T-cell (primary cell): ENCODE measurements around the gene SPANXC. TPM values are rescaled to one million over a fixed set of nuclear protein-coding genes. Genes with fewer than 3 reads are reported as not detected.
"Not testable (repeated sequence)": the region's sequence is repeated elsewhere in the genome, so short reads cannot be mapped to it uniquely, and the experiment has no call there.

ENCODE experiments used
- ATAC-seq, 4 experiments: fragments of 200-7000 bp in 3 of 4; fragments of 150-1000 bp in 1 of 4; cut with Tn5 transposase; replicated peaks in 1 of 4; 1 replicate in 3 of 4; 2 replicates in 1 of 4; pipeline ENCODE4 v1.10.0; 2021; ENCODE audit warnings: moderate library complexity in 3 of 4, mild to moderate bottlenecking in 2 of 4, moderate number of reproducible peaks in 1 of 4
- CTCF ChIA-PET, 2 donors: fragments of 300-600 bp; sonication (Branson Sonifier 250); formaldehyde crosslinking; loops; one replicate each; lab custom pipeline; 2022; ENCODE audit warnings: antibody characterized with exemption in 2 of 2; lab: Charles Lee
- POLR2A ChIA-PET, 2 donors: fragments of 300-600 bp; sonication (Branson Sonifier 250); formaldehyde crosslinking; loops; one replicate each; lab custom pipeline; 2022; ENCODE audit warnings: antibody characterized with exemption in 2 of 2; lab: Charles Lee
- DNase-seq, 35 experiments: peaks; one replicate each; pipeline versions ENCODE4 v3.0.0 to v3.0.0-alpha.2; 2013 to 2023
- H3K27ac ChIP-seq: one replicate; pipeline ENCODE4 v1.5.1; 2013; ENCODE audit warnings: low read length
- H3K27me3 ChIP-seq, 2 experiments: replicated peaks in 1 of 2; 1 replicate in 1 of 2; 2 replicates in 1 of 2; pipeline versions ENCODE4 v1.6.1 to v1.7.0; 2013; ENCODE audit warnings: low read length in 1 of 2, mixed read lengths in 1 of 2; ENCODE audit not compliant: control insufficient read depth in 2 of 2, insufficient read depth in 2 of 2; ENCODE audit errors: extremely low read depth in 1 of 2
- H3K36me3 ChIP-seq, 2 donors: 1 replicate in 1 of 2; 2 replicates in 1 of 2; pipeline versions ENCODE4 v1.6.1 to v1.7.0; 2013; ENCODE audit warnings: low read length in 1 of 2; ENCODE audit not compliant: control insufficient read depth in 2 of 2, insufficient read depth in 1 of 2; ENCODE audit errors: extremely low read depth in 1 of 2
- H3K4me1 ChIP-seq, 2 experiments: 1 replicate in 1 of 2; 2 replicates in 1 of 2; pipeline versions ENCODE4 v1.6.1 to v1.7.0; 2013; ENCODE audit warnings: low read length in 2 of 2, mixed read lengths in 1 of 2; ENCODE audit not compliant: insufficient read depth in 2 of 2, control insufficient read depth in 1 of 2; ENCODE audit errors: extremely low read depth in 1 of 2
- H3K4me3 ChIP-seq, 2 donors: 1 replicate in 1 of 2; 2 replicates in 1 of 2; pipeline versions ENCODE4 v1.5.1 to v1.7.0; 2013; ENCODE audit warnings: mild to moderate bottlenecking in 2 of 2, low read length in 1 of 2, moderate library complexity in 1 of 2; ENCODE audit not compliant: control insufficient read depth in 1 of 2; ENCODE audit errors: extremely low read depth in 1 of 2
- H3K9me3 ChIP-seq: 2 replicates; pipeline ENCODE4 v1.7.0; 2013
- H3K27ac Mint-ChIP-seq, 2 donors: one replicate each; pipeline ENCODE4 v1.8.0; 2020 to 2021; ENCODE audit warnings: mild to moderate bottlenecking in 2 of 2, mixed read lengths in 2 of 2
- H3K27me3 Mint-ChIP-seq, 2 donors: one replicate each; pipeline ENCODE4 v1.8.0; 2021 to 2022; ENCODE audit warnings: mixed read lengths in 2 of 2
- H3K36me3 Mint-ChIP-seq: one replicate; pipeline ENCODE4 v1.8.0; 2021; ENCODE audit warnings: mixed read lengths
- H3K4me1 Mint-ChIP-seq, 3 donors: one replicate each; pipeline ENCODE4 v1.8.0; 2020 to 2022; ENCODE audit warnings: mixed read lengths in 3 of 3, mild to moderate bottlenecking in 1 of 3
- H3K4me3 Mint-ChIP-seq, 3 donors: one replicate each; pipeline ENCODE4 v1.8.0; 2020 to 2022; ENCODE audit warnings: mild to moderate bottlenecking in 3 of 3, mixed read lengths in 3 of 3, moderate library complexity in 3 of 3
- H3K9me3 Mint-ChIP-seq, 3 donors: one replicate each; pipeline ENCODE4 v1.8.0; 2020 to 2022; ENCODE audit warnings: mixed read lengths in 3 of 3
- WGBS: methylation state at CpG from one replicate; pipeline ENCODE4 v1.1.5; 2013; ENCODE audit warnings: missing lambda C conversion rate; ENCODE audit not compliant: insufficient coverage; 5-methylcytosine and 5-hydroxymethylcytosine counted together
- total RNA-seq, 35 experiments: library from RNA in 6 of 35; stranded (reverse) in 6 of 35; fragments of 120-200 nt in 1 of 35; gene quantifications; one replicate each; pipeline versions ENCODE4 v1.2.1 to v1.2.4 and lab custom pipeline; 2013 to 2026

The SPANXC gene, protein sequence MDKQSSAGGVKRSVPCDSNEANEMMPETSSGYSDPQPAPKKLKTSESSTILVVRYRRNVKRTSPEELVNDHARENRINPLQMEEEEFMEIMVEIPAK
- total RNA-seq (not detected), total RNA-seq (lab: John Stamatoyannopoulos, UW) (0 reads per million in 29 experiments)
- total RNA-seq (2013) = not detected

DNA sequence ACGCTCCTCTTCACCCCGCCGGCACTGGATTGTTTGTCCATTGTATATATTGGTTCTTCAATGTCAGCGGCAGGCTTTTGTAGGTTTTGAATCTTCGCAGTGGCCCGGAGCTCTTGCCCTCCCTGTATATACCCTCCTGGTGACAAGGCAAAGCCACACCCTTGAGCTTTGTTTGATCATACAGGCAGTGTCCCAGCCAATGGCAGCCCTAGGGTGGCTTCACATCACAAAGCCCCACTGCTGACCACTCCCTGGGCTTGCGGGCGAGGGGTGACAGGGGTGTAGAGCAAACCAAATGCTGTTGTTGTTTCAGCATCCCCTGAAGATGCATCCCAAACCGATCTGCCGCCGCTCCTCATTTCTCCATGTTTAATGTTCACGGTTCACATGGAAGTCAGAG is at the start of gene SPANXC:
Gene SPANXC, minus strand, starts transcription at position 101 of the 400 bp plus-strand sequence. Its CDS starts 60 bp downstream, at position 41.
- H3K27ac ChIP-seq, H3K36me3 ChIP-seq, H3K27me3 Mint-ChIP-seq, H3K27me3 ChIP-seq, H3K4me1 Mint-ChIP-seq, DNase-seq, H3K9me3 Mint-ChIP-seq, CTCF ChIA-PET, H3K4me1 ChIP-seq, H3K9me3 ChIP-seq, H3K4me3 Mint-ChIP-seq, H3K36me3 Mint-ChIP-seq, ATAC-seq, POLR2A ChIA-PET, H3K4me3 ChIP-seq, H3K27ac Mint-ChIP-seq: not testable (repeated sequence)
- WGBS = no CpG with 5 or more reads among the region's 12 CpGs

DNA sequence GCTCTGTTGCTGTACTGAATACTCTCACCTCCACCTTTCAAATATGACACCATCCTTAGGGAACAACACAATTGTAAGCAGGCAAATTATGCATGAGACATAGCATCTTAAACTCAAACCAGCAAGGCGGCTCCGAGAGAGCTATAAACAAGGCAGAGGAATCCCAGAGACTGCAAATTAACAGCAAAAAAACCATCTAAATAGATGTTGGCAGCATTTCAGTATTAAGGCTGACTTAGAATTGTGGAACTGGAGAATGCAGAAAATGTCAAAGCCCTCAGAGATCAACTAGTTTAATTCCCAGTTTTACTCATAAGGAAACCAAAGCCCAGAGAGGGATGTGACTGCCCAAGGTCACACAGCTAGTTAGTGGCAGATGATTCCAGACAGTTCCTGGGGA is 37.2 kb upstream of the SPANXC start:
- H3K9me3 Mint-ChIP-seq = peaks cover 0 to 4% (median 0%) of the 10 kb centered on the region in 3 donors
- Histone ChIP-seq H3K4me1 (no peaks in the 10 kb centered on the region), H3K4me3 (no peak overlapping the region), H3K27me3 (no peaks in the 10 kb centered on the region), H3K36me3 (no peaks in the 10 kb centered on the region), H3K9me3 (no peaks in the 10 kb centered on the region), H3K27ac (no peak overlapping the region)
- H3K4me3 Mint-ChIP-seq = no peak overlapping the region
- no peaks in the 10 kb centered on the region for H3K27me3 Mint-ChIP-seq
- no peaks in the 10 kb centered on the region for H3K4me1 Mint-ChIP-seq
- H3K36me3 Mint-ChIP-seq = no peaks in the 10 kb centered on the region
- WGBS = no CpG with 5 or more reads among the region's 2 CpGs
- POLR2A ChIA-PET = no interaction called here
- no peak overlapping the region for H3K27ac Mint-ChIP-seq
- CTCF ChIA-PET = interaction anchor here in 1 of 2 donors (1.1 kb wide), 1 partner anchor 517 kb away, joined by 3 read pairs; no protein-coding TSS in a partner anchor
- DNase-seq = no peak
- ATAC-seq = no peak

DNA sequence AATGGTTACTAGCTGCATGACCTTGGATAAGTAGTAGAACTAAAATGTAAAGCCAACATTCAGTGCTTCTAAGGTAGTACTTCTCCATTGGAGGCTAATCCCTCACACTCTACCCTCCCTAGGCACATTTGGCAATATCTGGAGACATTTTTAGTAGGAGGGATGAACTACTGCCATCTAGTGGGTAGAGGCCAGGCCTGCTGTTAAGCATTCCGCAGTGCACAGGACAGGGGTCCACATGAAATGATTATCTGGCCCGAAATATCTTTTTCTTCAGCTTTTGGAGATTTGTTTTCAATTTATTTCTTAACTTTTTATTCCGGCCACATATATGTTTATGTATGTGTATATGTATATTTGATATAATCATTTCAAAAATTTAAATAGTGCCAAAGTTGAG is 36.0 kb upstream of the SPANXC start:
- Mint-ChIP-seq H3K27me3 (no peaks in the 10 kb centered on the region), H3K27ac (no peak overlapping the region), H3K4me3 (no peak overlapping the region), H3K4me1 (no peaks in the 10 kb centered on the region), H3K36me3 (no peaks in the 10 kb centered on the region), H3K9me3 (no peaks in the 10 kb centered on the region)
- ATAC-seq = no peak
- POLR2A ChIA-PET = no interaction called here
- Histone ChIP-seq H3K4me1 (no peaks in the 10 kb centered on the region), H3K27me3 (no peaks in the 10 kb centered on the region), H3K36me3 (no peaks in the 10 kb centered on the region), H3K4me3 (no peak overlapping the region), H3K9me3 (no peaks in the 10 kb centered on the region), H3K27ac (no peak overlapping the region)
- WGBS = no CpG with 5 or more reads among the region's 3 CpGs
- CTCF ChIA-PET = interaction anchor here (0.5 to 1.1 kb wide), 2 partner anchors 516 to 749 kb away, joined by 3 to 5 read pairs; no protein-coding TSS in a partner anchor
- DNase-seq = peak in 1 of 35 experiments; percentile 2

DNA sequence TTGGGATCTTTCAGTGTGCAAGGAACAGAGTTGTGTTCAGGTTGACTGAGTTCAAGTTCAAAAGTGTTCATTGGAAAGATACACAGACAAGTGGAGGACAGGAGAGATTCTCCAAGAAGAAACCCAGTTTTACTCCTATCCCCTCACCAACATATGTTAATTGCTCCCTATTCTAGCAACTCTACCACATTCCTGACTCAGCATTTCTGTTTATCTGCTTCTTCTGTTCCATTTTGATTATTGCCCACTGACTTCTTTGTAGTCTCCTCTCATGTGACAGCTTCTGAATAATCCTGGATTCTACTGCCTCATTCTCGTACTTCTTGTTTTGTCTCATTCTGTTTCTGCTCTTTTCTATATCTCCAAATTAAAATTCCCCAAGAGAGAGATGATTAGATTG is 15.8 kb upstream of the SPANXC start:
- H3K36me3 Mint-ChIP-seq = no peaks in the 10 kb centered on the region
- DNase-seq = no peak
- no peak overlapping the region for H3K27ac ChIP-seq
- H3K9me3 ChIP-seq = no peaks in the 10 kb centered on the region
- POLR2A ChIA-PET = no interaction called here
- no peak overlapping the region for H3K4me3 Mint-ChIP-seq
- peaks cover 0 to 10% (median 2%) of the 10 kb centered on the region in 3 donors for H3K9me3 Mint-ChIP-seq
- CTCF ChIA-PET = no interaction called here
- no peaks in the 10 kb centered on the region for H3K27me3 ChIP-seq
- no peak overlapping the region for H3K4me3 ChIP-seq
- no peaks in the 10 kb centered on the region for H3K4me1 ChIP-seq
- no peaks in the 10 kb centered on the region for H3K36me3 ChIP-seq
- H3K27me3 Mint-ChIP-seq = no peaks in the 10 kb centered on the region
- WGBS = no CpG with 5 or more reads among the region's 1 CpG
- ATAC-seq = no peak
- no peaks in the 10 kb centered on the region for H3K4me1 Mint-ChIP-seq
- H3K27ac Mint-ChIP-seq = no peak overlapping the region

DNA sequence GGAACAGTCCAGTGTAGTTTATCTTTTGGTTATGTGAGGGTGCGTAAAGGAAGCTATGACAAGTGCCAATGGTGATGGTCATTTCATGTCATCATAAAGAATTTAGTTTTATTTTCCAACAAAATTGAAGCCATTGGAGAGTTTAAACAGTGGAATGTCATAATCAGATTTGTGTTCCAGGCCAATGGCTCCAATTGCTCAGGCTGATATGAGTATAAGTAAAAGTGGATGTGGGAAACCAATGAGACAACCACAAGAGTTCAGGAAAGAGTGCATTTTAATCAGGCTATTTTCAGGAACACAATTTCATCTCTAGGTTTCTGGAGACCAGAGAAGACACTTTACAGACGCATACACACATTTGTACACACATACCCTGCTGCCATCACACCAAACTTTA is 20.7 kb downstream of the SPANXC start:
- Mint-ChIP-seq H3K4me1 (no peaks in the 10 kb centered on the region), H3K36me3 (no peaks in the 10 kb centered on the region), H3K27me3 (no peaks in the 10 kb centered on the region), H3K9me3 (no peaks in the 10 kb centered on the region), H3K4me3 (no peak overlapping the region), H3K27ac (no peak overlapping the region)
- H3K36me3 ChIP-seq = no peaks in the 10 kb centered on the region
- no peak overlapping the region for H3K27ac ChIP-seq
- H3K4me3 ChIP-seq = no peak overlapping the region
- no CpG with 5 or more reads among the region's 2 CpGs for WGBS
- DNase-seq (no peak), ATAC-seq (no peak)
- POLR2A ChIA-PET = no interaction called here
- H3K4me1 ChIP-seq = no peaks in the 10 kb centered on the region
- H3K9me3 ChIP-seq = no peaks in the 10 kb centered on the region
- CTCF ChIA-PET = no interaction called here
- no peaks in the 10 kb centered on the region for H3K27me3 ChIP-seq

DNA sequence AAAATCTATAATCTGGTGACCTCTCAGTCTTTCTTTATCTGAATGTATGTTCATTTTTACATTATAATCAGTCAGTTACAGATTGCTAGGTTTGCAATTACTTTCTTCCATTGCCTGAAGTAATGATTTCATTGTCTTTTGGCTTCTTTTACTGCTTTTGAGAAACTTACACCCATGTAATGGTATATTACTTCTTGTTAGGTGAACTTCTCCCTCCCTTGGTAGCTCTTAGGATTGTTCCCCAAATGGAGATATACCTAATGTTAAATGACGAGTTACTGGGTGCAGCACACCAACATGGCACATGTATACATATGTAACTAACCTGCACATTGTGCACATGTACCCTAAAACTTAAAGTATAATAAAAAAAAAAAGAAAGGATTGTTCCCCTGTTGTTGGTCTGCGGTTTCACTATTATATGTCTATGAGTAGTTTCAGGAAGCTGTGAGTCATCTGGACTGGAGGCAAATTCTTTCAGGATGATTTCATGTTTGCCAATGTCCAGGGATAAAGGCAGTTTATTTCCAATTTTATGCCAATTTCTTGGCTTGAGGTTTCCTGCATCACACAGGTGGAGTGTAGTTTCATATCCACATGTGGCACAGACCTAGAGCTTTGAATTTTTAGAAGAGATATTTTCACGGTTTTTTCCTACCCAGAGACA is 21.8 kb downstream of the SPANXC start:
- no peaks in the 10 kb centered on the region for H3K36me3 Mint-ChIP-seq
- Histone ChIP-seq H3K27ac (no peak overlapping the region), H3K36me3 (no peaks in the 10 kb centered on the region), H3K4me1 (no peaks in the 10 kb centered on the region), H3K27me3 (no peaks in the 10 kb centered on the region), H3K9me3 (no peaks in the 10 kb centered on the region), H3K4me3 (no peak overlapping the region)
- DNase-seq (no peak), ATAC-seq (no peak)
- WGBS = no CpG with 5 or more reads among the region's 3 CpGs
- H3K9me3 Mint-ChIP-seq = no peaks in the 10 kb centered on the region
- H3K27me3 Mint-ChIP-seq = no peaks in the 10 kb centered on the region
- POLR2A ChIA-PET = no interaction called here
- no peaks in the 10 kb centered on the region for H3K4me1 Mint-ChIP-seq
- H3K4me3 Mint-ChIP-seq = no peak overlapping the region
- CTCF ChIA-PET = no interaction called here
- no peak overlapping the region for H3K27ac Mint-ChIP-seq
